HG02610 (cell line): ENCODE data around the gene RAB8A.

ENCODE experiments used
- ATAC-seq: cut with Tn5 transposase; IDR thresholded peaks from one replicate; pipeline ENCODE4 v1.9.1; 2021; ENCODE audit warnings: mild to moderate bottlenecking, moderate library complexity; ENCODE audit not compliant: unreplicated experiment

RAB8A gene

DNA sequence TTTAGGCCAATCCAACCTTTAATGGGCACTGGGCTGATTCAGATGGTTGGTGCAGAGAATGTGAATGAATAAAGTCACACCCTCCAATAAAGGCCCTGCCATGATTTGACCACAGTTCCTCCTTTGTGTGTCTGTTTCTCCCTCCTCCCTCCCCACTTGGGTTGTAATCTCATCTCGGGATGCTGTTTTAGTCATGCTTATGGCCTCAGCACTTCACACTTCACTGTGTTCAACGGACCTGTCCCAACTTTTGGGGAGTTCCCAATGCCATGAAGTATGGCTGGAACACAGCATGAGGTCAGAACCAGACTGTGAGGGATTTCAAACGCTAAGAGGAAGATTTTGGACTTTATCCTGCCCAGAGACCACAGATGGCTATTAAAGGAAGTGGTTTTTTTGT lies 5.6 kb upstream of the RAB8A start:
- ATAC-seq = no peak

- ATAC-seq = no peak
These were observed 442 bp downstream of the RAB8A start for GRCh38 chr19:16111909-16112752.

DNA sequence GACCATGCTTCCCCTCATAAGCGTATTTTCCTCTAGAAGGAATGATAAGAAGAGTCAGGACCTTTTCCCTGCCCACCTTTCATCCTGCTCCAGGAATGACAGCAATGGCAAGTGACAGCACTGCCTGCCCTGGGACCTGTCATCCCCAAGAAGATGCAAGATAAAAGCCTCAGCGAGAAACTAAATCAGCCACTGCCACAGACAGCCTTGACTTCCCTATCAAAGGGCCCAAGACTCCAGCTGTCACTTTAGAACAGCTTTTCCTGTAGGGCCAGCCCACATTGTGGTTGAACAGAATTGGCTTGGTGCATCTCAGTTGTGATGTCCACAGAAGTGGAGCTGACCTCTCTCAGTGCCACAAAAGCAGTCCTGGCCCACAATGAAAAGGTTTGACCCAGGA lies 1.1 kb downstream of the RAB8A start:
- ATAC-seq = no peak

- ATAC-seq = no peak
These were observed 2.0 kb downstream of the RAB8A start for GRCh38 chr19:16113727-16114126.

DNA sequence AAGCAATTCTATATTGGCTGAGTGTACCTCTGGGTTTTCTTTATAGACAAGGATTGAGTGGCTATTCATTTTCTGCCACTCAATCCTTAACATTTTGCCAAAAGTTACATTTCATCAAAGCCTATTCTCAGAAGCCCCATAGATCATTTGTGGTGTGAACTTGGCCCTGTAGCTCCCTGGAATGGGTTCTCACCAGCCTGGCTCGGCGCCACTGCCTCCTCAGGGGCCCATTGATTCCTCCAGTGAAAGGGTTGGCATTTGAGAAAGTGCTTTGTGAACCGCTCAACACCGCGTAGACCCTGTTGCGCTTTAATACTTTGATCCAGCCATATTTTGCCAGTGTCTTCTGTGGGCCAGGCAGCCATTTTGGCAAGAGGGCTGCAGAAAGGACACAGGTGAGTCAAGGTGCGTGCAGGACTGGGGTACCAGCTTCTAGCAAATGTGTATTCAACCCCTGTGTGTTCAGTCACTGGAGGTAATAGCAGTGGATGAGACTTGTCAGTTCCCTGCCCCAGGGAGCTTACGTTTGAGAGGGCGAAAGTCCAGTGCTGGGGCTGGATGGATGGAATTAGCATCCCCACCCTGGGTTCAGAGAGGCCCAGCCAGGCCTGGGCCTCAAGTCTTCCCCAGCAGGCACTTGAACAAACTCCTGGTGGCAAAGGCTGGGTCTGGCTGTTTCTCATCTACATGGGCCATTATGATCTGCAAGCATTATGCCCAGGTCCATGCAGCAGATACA lies 3.8 kb downstream of the RAB8A start:
- no peak for ATAC-seq

- no peak for ATAC-seq
These were observed 4.4 kb downstream of the RAB8A start for GRCh38 chr19:16116067-16116466.

DNA sequence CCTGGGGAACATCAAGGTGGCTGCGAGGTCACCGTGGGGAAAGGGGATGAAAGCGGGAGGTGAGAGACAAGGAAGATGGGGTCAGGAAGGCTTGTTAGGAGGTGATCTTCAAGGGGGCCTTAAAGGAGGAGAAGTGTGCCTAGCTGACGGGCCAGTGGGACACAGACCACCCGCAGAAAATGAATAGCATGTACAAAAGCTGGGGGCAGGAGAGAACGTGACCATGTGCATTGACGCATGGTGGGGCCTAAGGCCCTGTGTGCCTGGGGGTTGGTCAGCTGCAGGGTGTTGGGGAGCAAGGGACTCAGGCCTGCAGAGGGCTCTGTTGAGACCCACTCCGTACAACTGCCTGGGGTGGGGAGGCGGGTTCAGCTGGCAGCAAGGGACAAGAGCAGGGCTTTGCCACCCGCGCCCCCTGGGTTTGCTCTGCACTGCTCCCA lies 5.9 kb downstream of the RAB8A start:
- ATAC-seq = no peak

DNA sequence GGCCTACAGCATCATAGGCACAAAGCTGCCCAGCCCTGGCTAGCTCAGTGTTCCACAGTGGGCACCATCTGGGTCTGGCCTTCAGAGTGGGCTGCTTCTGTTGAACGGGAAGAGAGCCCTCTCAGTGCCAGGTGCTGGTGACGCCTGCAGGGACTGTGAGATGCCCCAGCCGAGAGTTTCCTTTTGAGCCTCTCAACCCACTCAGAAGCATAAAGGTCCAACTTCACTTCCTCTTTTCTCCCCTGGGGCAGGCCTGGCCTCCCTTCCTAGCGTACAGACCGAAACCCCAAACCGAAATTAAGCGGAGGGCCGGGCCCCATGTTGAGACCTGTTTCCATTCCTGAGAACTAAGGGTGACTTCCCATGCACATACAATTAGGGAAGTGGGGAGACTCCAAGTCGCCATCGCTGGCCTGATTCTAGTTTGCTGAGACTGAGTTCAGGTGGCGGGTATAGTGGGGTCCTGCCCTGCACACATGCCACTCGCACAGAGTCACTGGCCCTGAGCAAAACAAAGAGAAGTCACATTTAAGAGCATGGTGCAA lies 6.9 kb downstream of the RAB8A start:
- peak; percentile 81 for ATAC-seq

- ATAC-seq = peak; percentile 37
These were observed 7.6 kb downstream of the RAB8A start for GRCh38 chr19:16119075-16119857.

DNA sequence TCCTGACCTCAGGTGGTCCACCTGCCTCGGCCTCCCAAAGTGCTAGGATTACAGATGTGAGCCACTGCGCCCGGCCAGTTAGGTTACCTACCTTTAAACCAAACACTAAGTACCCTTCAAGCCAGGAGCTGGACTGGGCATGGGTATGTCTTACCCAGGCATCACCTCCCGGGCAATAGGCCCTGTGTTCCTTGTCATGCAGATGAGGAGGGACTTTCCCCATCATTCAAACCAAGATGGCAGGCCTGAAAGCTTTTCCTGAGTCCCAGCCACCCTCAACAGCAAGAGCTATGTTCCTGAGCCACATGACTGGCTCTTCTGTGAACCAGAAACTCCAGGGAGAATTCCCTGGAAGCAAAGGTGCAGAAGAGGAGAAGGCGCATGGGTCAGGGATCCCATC lies 9.5 kb downstream of the RAB8A start:
- ATAC-seq = no peak

- no peak for ATAC-seq
These were observed 10.3 kb downstream of the RAB8A start for GRCh38 chr19:16121967-16122366.

DNA sequence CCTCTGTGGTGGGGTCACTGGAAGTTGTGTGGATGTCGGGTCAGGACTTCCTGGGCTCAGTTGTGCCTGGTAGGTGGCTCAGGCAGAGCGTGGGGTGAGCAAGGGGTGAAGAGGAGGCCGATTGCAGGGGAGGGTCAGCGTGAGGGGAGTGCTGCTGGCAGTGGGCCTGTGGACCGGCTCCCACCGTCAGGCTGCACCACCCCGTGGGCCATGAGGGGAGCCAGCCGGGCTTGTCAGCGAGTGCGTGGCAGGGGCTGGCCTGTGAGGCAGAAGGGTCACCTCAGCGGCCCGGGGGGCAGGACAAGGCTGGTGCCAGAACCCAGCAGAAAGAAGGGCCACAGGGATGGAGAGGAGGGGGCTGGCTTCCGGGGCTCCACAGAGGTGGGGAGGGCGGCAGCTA lies 13.3 kb downstream of the RAB8A start:
- no peak for ATAC-seq

DNA sequence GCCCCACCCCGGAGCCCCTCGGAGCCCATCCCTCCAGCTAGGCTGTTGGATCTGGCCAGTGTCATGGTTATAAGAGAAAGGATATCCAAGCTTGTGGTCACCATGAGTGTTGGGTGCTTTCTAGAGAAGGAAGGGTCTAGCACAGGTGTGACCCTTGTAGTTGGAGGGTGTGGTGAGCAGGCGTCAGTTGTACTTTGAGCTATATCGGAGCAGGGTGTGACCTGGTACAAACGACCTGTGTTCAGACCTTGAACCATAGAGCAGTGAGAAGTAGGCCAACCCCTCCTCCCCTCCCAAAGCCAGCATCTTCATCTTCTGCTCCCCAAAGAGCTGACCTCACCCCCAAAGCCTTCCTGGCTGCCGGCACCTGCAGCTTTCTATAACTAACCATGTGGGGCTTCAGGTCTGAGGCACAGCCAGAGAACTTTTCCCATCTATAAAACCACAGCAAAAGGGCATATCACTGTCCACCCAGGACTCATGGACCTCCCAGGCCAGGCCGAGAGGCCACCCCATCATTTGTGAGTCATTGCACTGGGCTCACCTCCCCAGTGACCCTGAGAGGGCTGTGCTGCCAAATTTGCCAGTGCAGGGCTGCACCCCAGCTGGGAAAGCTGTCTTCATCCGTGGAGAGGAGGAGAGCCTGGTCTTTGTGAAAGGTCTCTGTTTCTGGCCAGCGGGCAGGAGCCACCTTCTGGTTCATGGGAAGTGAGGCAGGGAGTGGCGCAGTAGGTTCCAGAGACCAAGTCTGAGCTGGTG lies 14.2 kb downstream of the RAB8A start:
- no peak for ATAC-seq

DNA sequence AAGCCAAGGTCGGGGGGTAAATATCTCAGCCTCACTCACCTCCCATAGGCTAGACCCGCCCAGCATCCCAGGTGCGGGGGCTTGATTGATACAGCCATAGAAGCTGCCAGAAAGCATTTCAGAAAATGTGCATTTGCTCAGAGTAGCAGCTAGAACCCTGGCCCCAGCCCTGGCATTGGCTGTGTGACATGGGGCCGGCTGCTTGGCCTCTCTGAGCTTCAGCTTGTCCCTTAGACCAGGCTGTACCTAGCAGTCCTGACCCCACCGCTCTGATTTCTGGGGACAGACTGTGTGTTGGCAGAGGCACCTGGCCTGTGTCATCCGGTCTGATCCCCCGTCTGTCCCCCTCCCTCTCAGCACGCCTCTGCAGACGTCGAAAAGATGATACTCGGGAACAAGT lies 15.4 kb downstream of the RAB8A start:
- no peak for ATAC-seq

DNA sequence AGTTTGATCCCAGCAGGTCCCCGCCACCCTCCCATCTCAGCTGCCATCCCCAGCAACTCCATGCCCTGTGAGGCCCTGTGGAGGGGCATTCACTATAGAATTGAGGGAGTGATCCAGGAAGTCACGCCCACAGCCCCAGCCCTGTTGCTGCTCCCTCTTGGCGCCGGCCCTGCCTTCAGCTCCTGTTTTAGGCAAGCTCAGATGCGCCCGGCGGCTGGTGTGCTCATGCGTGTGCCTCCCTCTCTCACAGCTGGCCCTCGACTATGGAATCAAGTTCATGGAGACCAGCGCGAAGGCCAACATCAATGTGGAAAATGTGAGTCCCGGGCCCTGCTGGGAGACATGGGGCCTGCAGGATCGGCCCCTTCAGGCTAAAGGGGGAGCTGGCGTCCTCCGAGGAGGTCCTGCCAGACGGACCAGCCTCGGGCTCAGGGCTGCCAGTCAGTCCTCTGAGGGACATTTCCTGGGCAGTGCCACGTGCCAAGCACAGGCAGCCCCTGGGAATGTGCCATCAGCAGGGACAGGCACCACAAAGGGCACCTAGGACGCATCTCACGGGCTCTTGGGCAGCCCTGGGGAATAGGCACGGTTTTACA lies 16.2 kb downstream of the RAB8A start:
- no peak for ATAC-seq

- ATAC-seq = no peak
These were observed 20.0 kb downstream of the RAB8A start for GRCh38 chr19:16131648-16132047.

GRCh38 chr19:16133818-16134217 lies 22.1 kb downstream of the RAB8A start:
- no peak for ATAC-seq

GRCh38 chr19:16134510-16134909 lies 22.8 kb downstream of the RAB8A start:
- ATAC-seq = no peak

DNA sequence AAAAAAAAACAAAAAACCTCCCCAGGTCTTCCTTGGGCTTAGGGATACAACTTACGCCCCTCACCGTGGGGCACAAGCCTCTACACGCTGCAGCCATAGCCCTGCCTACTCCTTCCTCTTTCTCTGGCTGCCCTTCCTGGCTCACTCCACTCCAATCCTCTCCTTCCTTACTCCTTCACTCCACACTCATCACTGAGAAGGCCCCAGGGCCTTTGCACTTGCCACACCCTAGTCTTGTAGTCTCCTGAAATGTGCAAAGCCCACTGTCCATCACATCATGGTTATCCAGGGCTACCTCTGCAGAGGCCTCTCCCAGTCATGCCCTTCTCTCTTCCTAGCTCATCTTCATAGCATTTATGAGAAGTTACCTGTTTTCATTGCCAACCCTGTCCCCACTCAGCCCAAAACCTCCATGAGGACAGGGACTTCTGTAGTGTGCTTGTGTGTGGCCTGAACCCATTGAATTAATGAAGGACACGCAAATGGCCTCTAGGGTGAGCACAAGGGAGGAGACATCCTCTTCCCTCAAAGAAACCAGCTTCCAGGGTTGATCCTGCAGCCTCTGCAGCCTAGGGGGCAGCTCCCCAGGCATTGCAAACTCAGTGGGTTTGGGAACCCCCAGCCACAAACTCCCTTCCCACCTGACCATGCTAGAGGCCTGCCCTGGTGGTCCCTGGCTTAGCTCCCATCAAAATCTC lies 23.9 kb downstream of the RAB8A start:
- no peak for ATAC-seq
